IMR-90 (cell line): Measurements from ENCODE around the gene USP32. TPM values are rescaled to one million over a fixed set of nuclear protein-coding genes. Genes with fewer than 3 reads are reported as not detected.

Experiments used
- ATAC-seq: fragments of 200-7000 bp; cut with Tn5 transposase; 2 replicates; pipeline ENCODE4 v1.9.1; 2020; ENCODE audit warnings: low read depth, mild to moderate bottlenecking, moderate library complexity
- BruUV-seq: library from RNA; stranded (reverse); fragments of 400-500 nt; replicated peaks from 2 replicates; lab custom pipeline; 2021; lab: Mats Ljungman, UMichigan
- CTCF ChIA-PET: fragments of 300-600 bp; formaldehyde crosslinking; extraction: SDS; loops from one replicate; lab custom pipeline; 2021; ENCODE audit warnings: antibody characterized with exemption; lab: Yijun Ruan, JAX
- POLR2A ChIA-PET: fragments of 300-600 bp; sonication (Branson Sonifier 250); formaldehyde crosslinking; loops from one replicate; lab custom pipeline; 2022; ENCODE audit warnings: antibody characterized with exemption; ENCODE audit not compliant: unreplicated experiment; lab: Charles Lee
- DNase-seq: peaks from one replicate; pipeline ENCODE4 v3.0.0; 2013
- H2AFZ ChIP-seq: replicated peaks from 2 replicates; pipeline ENCODE3; 2013; ENCODE audit warnings: low read length, mild to moderate bottlenecking; ENCODE audit not compliant: poor library complexity
- H2AK5ac ChIP-seq: 2 replicates; pipeline ENCODE4 v1.6.1; 2013; ENCODE audit warnings: low read depth, low read length, inconsistent platforms
- H2AK9ac ChIP-seq: replicated peaks from 2 replicates; pipeline ENCODE3; 2013; ENCODE audit warnings: mild to moderate bottlenecking, low read depth, low read length, moderate library complexity; ENCODE audit not compliant: poor library complexity
- H2BK120ac ChIP-seq: 2 replicates; pipeline ENCODE4 v1.6.1; 2013; ENCODE audit warnings: low read depth, low read length, inconsistent platforms
- H2BK15ac ChIP-seq: 3 replicates; pipeline ENCODE4 v1.6.1; 2013; ENCODE audit warnings: low read depth, low read length, inconsistent platforms
- H2BK20ac ChIP-seq: 2 replicates; pipeline ENCODE4 v1.6.1; 2013; ENCODE audit warnings: low read depth, mild to moderate bottlenecking, inconsistent platforms, low read length, moderate library complexity
- H2BK5ac ChIP-seq: 2 replicates; pipeline ENCODE4 v1.6.1; 2013; ENCODE audit warnings: mild to moderate bottlenecking, low read depth, low read length, inconsistent platforms; ENCODE audit not compliant: poor library complexity, severe bottlenecking
- H3K14ac ChIP-seq: replicated peaks from 2 replicates; pipeline ENCODE4 v1.6.1; 2013; ENCODE audit warnings: low read depth, low read length, inconsistent platforms
- H3K18ac ChIP-seq: 2 replicates; pipeline ENCODE4 v1.6.1; 2013; ENCODE audit warnings: low read depth, low read length, control low read depth
- H3K23ac ChIP-seq: 2 replicates; pipeline ENCODE4 v1.6.1; 2013; ENCODE audit warnings: low read depth, low read length, inconsistent platforms
- H3K27ac ChIP-seq: 2 replicates; pipeline ENCODE4 v1.5.1; 2013; ENCODE audit warnings: mild to moderate bottlenecking, control low read depth, low read length; ENCODE audit not compliant: insufficient read depth
- H3K27me3 ChIP-seq: 2 replicates; pipeline ENCODE4 v1.6.1; 2013; ENCODE audit warnings: low read length; ENCODE audit not compliant: control insufficient read depth, insufficient read depth
- H3K36me3 ChIP-seq: 2 replicates; pipeline ENCODE4 v1.6.1; 2013; ENCODE audit warnings: low read length, mixed read lengths; ENCODE audit not compliant: control insufficient read depth, insufficient read depth
- H3K4ac ChIP-seq: 2 replicates; pipeline ENCODE4 v1.6.1; 2013; ENCODE audit warnings: low read depth, low read length, inconsistent platforms
- H3K4me1 ChIP-seq: 2 replicates; pipeline ENCODE4 v1.6.1; 2013; ENCODE audit warnings: low read length, mixed read lengths; ENCODE audit not compliant: control insufficient read depth, insufficient read depth
- H3K4me2 ChIP-seq: 2 replicates; pipeline ENCODE4 v1.6.1; 2013; ENCODE audit warnings: low read depth, mild to moderate bottlenecking, control low read depth, low read length, moderate library complexity
- H3K4me3 ChIP-seq: 2 replicates; pipeline ENCODE4 v1.5.1; 2013; ENCODE audit warnings: low read depth, mild to moderate bottlenecking, control low read depth, low read length, moderate library complexity; ENCODE audit not compliant: insufficient read depth
- H3K56ac ChIP-seq: 2 replicates; pipeline ENCODE4 v1.6.1; 2013; ENCODE audit warnings: low read length, inconsistent platforms; ENCODE audit not compliant: insufficient read depth; ENCODE audit errors: extremely low read depth
- H3K79me1 ChIP-seq, 2 experiments: 2 replicates each; pipeline ENCODE4 v1.6.1; 2013; ENCODE audit warnings: low read length in 2 of 2, inconsistent platforms in 1 of 2, low read depth in 1 of 2
- H3K9ac ChIP-seq: 2 replicates; pipeline ENCODE4 v1.6.1; 2013; ENCODE audit warnings: low read depth, low read length, control low read depth
- H3K9me1 ChIP-seq: 2 replicates; pipeline ENCODE4 v1.6.1; 2013; ENCODE audit warnings: low read length, inconsistent platforms; ENCODE audit not compliant: insufficient read depth
- H3K9me3 ChIP-seq: 2 replicates; pipeline ENCODE4 v1.6.1; 2013; ENCODE audit warnings: low read length; ENCODE audit not compliant: control insufficient read depth, insufficient read depth
- H4K20me1 ChIP-seq: 2 replicates; pipeline ENCODE4 v1.6.1; 2013; ENCODE audit warnings: low read length, inconsistent platforms; ENCODE audit not compliant: insufficient read depth
- H4K5ac ChIP-seq: 2 replicates; pipeline ENCODE4 v1.6.1; 2013; ENCODE audit warnings: mild to moderate bottlenecking, low read depth, low read length, control low read depth
- H4K8ac ChIP-seq, 2 experiments: 2 replicates each; pipeline ENCODE4 v1.6.1; 2013; ENCODE audit warnings: low read depth in 2 of 2, low read length in 2 of 2, control low read depth in 1 of 2, inconsistent platforms in 1 of 2
- H4K91ac ChIP-seq: 2 replicates; pipeline ENCODE4 v1.6.1; 2013; ENCODE audit warnings: low read depth, low read length, inconsistent platforms; ENCODE audit not compliant: insufficient read depth
- BHLHE40 ChIP-seq: fragments of 150-350 bp; IDR thresholded peaks from 2 replicates; pipeline ENCODE4 v1.6.1; 2016; ENCODE audit warnings: mild to moderate bottlenecking, low read depth, low read length
- CEBPB ChIP-seq: IDR thresholded peaks from 2 replicates; pipeline ENCODE4 v1.6.1; 2012; ENCODE audit warnings: low read depth, low read length, improper control_type of control experiment
- FOS ChIP-seq: fragments of 150-350 bp; IDR thresholded peaks from 2 replicates; pipeline ENCODE4 v1.6.1; 2016; ENCODE audit warnings: low read depth, low read length
- MAFK ChIP-seq: IDR thresholded peaks from 2 replicates; pipeline ENCODE4 v1.6.1; 2012; ENCODE audit warnings: low read depth, low read length, improper control_type of control experiment
- MXI1 ChIP-seq: IDR thresholded peaks from 2 replicates; pipeline ENCODE4 v1.6.1; 2012; ENCODE audit warnings: low read depth, mild to moderate bottlenecking, low read length, moderate library complexity, borderline replicate concordance
- NFE2L2 ChIP-seq: fragments of 150-350 bp; IDR thresholded peaks from 2 replicates; pipeline ENCODE4 v1.6.1; 2016; ENCODE audit warnings: low read depth, mild to moderate bottlenecking, low read length
- RFX5 ChIP-seq: IDR thresholded peaks from 2 replicates; pipeline ENCODE4 v1.8.0; 2012; ENCODE audit warnings: low read depth, mild to moderate bottlenecking, low read length, moderate library complexity
- WGBS, 2 experiments: methylation state at CpG; one replicate each; pipeline versions ENCODE4 v1.1.5 to v1.1.7; 2013; ENCODE audit warnings: missing lambda C conversion rate in 2 of 2; ENCODE audit not compliant: insufficient read length in 1 of 2; ENCODE audit errors: extremely low coverage in 2 of 2; 5-methylcytosine and 5-hydroxymethylcytosine counted together
- dilution Hi-C: fragments of 300-500 bp; cut with HindIII; formaldehyde crosslinking; loops from one replicate; pipeline ENCODE4 v1.14.3; 2018; ENCODE audit warnings: low sequenced_read_pairs; ENCODE audit not compliant: unreplicated experiment
- in situ Hi-C: fragments of 300-500 bp; cut with MboI; formaldehyde crosslinking; loops from 3 replicates; pipeline ENCODE4 v1.14.3; 2019; ENCODE audit warnings: low sequenced_read_pairs, inconsistent platforms, mixed read lengths
- intact Hi-C: fragments of 100-400 bp; cut with micrococcal nuclease; formaldehyde crosslinking; loops from 2 replicates; pipeline ENCODE4 v1.10.0; 2022
- polyA plus RNA-seq, 3 experiments: library from polyadenylated mRNA; depleted of rRNA; stranded (reverse); fragments of >200 nt; gene quantifications; 2 replicates each; pipeline ENCODE4 v1.2.3, GENCODE V29; 2012; ENCODE audit warnings: low replicate concordance in 1 of 3
- total RNA-seq: library from RNA; depleted of rRNA; stranded (reverse); fragments of >200 nt; gene quantifications from 2 replicates; pipeline ENCODE4 v1.2.3, GENCODE V29; 2012
- TF ChIP-seq, protein P1 (sequence below): fragments of 150-350 bp; IDR thresholded peaks from 2 replicates; pipeline ENCODE4 v1.6.1; 2016; ENCODE audit warnings: low read depth, mild to moderate bottlenecking, low read length, moderate library complexity, borderline replicate concordance

The USP32 gene
- total and polyA plus RNA-seq, 2 of the 4 experiments (the other 2 are of a cell fraction): 16.8 to 46.8 TPM

GRCh38 chr17:60356940-60357339 is 35.0 kb downstream of the USP32 start:
- peaks cover 61% of the 10 kb centered on the region for H4K20me1 ChIP-seq
- H3K9me1 ChIP-seq: peaks cover 5% of the 10 kb centered on the region
- peaks cover 13% of the 10 kb centered on the region for H3K4me1 ChIP-seq
- H2BK20ac ChIP-seq: no peak overlapping the region
- dilution Hi-C loops: no loop called here
- H4K5ac ChIP-seq: peak overlapping the region; percentile 68
- no peak overlapping the region for H3K56ac ChIP-seq
- H2BK120ac ChIP-seq: peak overlapping the region; percentile 3; the same call in 1 of the 2 replicates
- in situ Hi-C loops: no loop called here
- H3K9ac ChIP-seq: no peak overlapping the region
- peak; percentile 10; the same call in 1 of the 2 replicates for ATAC-seq
- H3K4me3 ChIP-seq: no peak overlapping the region
- H4K91ac ChIP-seq: no peak overlapping the region
- no peaks in the 10 kb centered on the region for H3K36me3 ChIP-seq
- H2BK15ac ChIP-seq: no peak overlapping the region
- ChIA-PET POLR2A (interaction anchor here (0.5 kb wide), 1 partner anchor 53 kb away, joined by 8 read pairs; no protein-coding TSS in a partner anchor), CTCF (interaction anchor here (0.7 kb wide), 1 partner anchor 750 kb away, joined by 3 read pairs; no protein-coding TSS in a partner anchor)
- peak overlapping the region; percentile 61 for H3K18ac ChIP-seq
- no peak overlapping the region for H2AK9ac ChIP-seq
- H3K14ac ChIP-seq: no peak overlapping the region
- peak overlapping the region; percentile 20; the same call in 1 of the 2 replicates for H3K4ac ChIP-seq
- intact Hi-C loops: no loop called here
- no peak overlapping the region; the same call in 1 of the 2 replicates for H2AK5ac ChIP-seq
- no peaks in the 10 kb centered on the region for H3K27me3 ChIP-seq
- H3K9me3 ChIP-seq: peaks cover 3% of the 10 kb centered on the region; the same call in 1 of the 2 replicates
- WGBS, 2 experiments: no CpG with 5 or more reads among the region's 1 CpG
- no peak overlapping the region for H2BK5ac ChIP-seq
- no peak overlapping the region for H2AFZ ChIP-seq
- BruUV-seq: no TSS peak
- H3K79me1 ChIP-seq: peaks cover 32 to 78% of the 10 kb centered on the region in 2 experiments
- H3K27ac ChIP-seq: peak overlapping the region; percentile 73; the same call in 1 of the 2 replicates
- no peak overlapping the region for H3K23ac ChIP-seq
- H3K4me2 ChIP-seq: no peak overlapping the region
- peak; percentile 47 for DNase-seq
- TF ChIP-seq, protein P1, sequence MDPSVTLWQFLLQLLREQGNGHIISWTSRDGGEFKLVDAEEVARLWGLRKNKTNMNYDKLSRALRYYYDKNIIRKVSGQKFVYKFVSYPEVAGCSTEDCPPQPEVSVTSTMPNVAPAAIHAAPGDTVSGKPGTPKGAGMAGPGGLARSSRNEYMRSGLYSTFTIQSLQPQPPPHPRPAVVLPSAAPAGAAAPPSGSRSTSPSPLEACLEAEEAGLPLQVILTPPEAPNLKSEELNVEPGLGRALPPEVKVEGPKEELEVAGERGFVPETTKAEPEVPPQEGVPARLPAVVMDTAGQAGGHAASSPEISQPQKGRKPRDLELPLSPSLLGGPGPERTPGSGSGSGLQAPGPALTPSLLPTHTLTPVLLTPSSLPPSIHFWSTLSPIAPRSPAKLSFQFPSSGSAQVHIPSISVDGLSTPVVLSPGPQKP: no peak
- no peak for TF ChIP-seq NFE2L2
- no peak for TF ChIP-seq FOS
- no peak for TF ChIP-seq RFX5
- TF ChIP-seq BHLHE40: no peak
- TF ChIP-seq MAFK: no peak
- peak; percentile 86 for TF ChIP-seq CEBPB
- no peak for TF ChIP-seq MXI1
- no peak overlapping the region; a peak in 1 of 4 replicates for H4K8ac ChIP-seq
